Ascending aorta (tissue), 2 donors: ENCODE measurements around the gene TEX2. TPM values are rescaled to one million over a fixed set of nuclear protein-coding genes. Genes with fewer than 3 reads are reported as not detected.

Experiments used
- DNase-seq, 2 donors: peaks; one replicate each; pipeline ENCODE4 v3.0.0-alpha.2; 2019; ENCODE audit warnings: low spot score in 2 of 2
- H3K27ac ChIP-seq, 2 donors: fragments of 200-600 bp; sonication (generic); one replicate each; pipeline ENCODE4 v1.5.1; 2016 to 2017; ENCODE audit warnings: mild to moderate bottlenecking in 1 of 2
- H3K27me3 ChIP-seq: fragments of 200-600 bp; sonication (generic); one replicate; pipeline ENCODE4 v1.5.1; 2017
- H3K36me3 ChIP-seq, 2 donors: fragments of 200-600 bp; sonication (generic); one replicate each; pipeline ENCODE4 v1.5.1; 2016
- H3K4me1 ChIP-seq, 2 donors: fragments of 200-600 bp; sonication (generic); one replicate each; pipeline ENCODE4 v1.5.1; 2016 to 2017; ENCODE audit warnings: mild to moderate bottlenecking in 1 of 2
- H3K4me3 ChIP-seq, 2 donors: fragments of 200-600 bp; sonication (generic); one replicate each; pipeline ENCODE4 v1.5.1; 2016 to 2017; ENCODE audit warnings: mild to moderate bottlenecking in 1 of 2
- H3K9me3 ChIP-seq, 2 donors: fragments of 200-600 bp; sonication (generic); one replicate each; pipeline ENCODE4 v1.5.1; 2016
- intact Hi-C: fragments of 100-400 bp; cut with DNase I; formaldehyde crosslinking; loops from one replicate; pipeline ENCODE4 v1.15.1; 2023
- total RNA-seq: library from RNA; depleted of rRNA; stranded (reverse); fragments of >200 nt; gene quantifications from one replicate; pipeline ENCODE4 v1.1.0, GENCODE V29; 2016
- TF ChIP-seq, protein P1 (sequence below), 3 experiments: fragments of 200-600 bp in 2 of 3; fragments of 450-650 bp in 1 of 3; sonication (generic) in 2 of 3; IDR thresholded peaks; one replicate each; pipeline ENCODE4 v1.5.1; 2016 to 2019; ENCODE audit warnings: antibody characterized with exemption in 3 of 3, mild to moderate bottlenecking in 1 of 3, moderate library complexity in 1 of 3

Gene TEX2
- total RNA-seq, 1 donor from 2014 or later: 94.6 TPM

DNA sequence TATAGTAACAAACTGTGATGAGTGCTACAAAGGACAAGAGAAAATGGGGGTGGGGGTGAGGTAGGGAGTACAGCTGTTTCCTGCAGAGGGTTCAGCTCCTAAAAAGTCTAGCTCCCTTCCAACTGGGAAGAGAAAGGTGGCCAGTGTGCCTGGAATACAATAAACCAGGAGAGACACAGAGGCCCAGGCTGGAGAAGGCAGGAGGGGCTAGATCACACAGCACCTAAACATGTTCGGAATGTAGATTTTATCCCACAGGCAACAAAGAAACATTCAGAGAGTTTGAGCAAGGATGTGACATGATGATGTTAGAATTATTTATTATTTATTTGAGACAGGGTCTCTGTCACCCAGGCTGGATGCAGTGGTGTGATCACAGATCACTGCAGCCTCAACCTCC is 10.2 kb downstream of the TEX2 start:
- no peak for DNase-seq
- Histone ChIP-seq H3K9me3 (no peaks in the 10 kb centered on the region), H3K27ac (no peak overlapping the region), H3K4me3 (no peak overlapping the region), H3K27me3 (no peaks in the 10 kb centered on the region), H3K4me1 (peaks cover 0 to 15% of the 10 kb centered on the region in 2 donors), H3K36me3 (no peaks in the 10 kb centered on the region)
- intact Hi-C loops: no loop called here
- TF ChIP-seq, protein P1, sequence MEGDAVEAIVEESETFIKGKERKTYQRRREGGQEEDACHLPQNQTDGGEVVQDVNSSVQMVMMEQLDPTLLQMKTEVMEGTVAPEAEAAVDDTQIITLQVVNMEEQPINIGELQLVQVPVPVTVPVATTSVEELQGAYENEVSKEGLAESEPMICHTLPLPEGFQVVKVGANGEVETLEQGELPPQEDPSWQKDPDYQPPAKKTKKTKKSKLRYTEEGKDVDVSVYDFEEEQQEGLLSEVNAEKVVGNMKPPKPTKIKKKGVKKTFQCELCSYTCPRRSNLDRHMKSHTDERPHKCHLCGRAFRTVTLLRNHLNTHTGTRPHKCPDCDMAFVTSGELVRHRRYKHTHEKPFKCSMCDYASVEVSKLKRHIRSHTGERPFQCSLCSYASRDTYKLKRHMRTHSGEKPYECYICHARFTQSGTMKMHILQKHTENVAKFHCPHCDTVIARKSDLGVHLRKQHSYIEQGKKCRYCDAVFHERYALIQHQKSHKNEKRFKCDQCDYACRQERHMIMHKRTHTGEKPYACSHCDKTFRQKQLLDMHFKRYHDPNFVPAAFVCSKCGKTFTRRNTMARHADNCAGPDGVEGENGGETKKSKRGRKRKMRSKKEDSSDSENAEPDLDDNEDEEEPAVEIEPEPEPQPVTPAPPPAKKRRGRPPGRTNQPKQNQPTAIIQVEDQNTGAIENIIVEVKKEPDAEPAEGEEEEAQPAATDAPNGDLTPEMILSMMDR (IDR thresholded peaks at IDR 0.05): no peak

DNA sequence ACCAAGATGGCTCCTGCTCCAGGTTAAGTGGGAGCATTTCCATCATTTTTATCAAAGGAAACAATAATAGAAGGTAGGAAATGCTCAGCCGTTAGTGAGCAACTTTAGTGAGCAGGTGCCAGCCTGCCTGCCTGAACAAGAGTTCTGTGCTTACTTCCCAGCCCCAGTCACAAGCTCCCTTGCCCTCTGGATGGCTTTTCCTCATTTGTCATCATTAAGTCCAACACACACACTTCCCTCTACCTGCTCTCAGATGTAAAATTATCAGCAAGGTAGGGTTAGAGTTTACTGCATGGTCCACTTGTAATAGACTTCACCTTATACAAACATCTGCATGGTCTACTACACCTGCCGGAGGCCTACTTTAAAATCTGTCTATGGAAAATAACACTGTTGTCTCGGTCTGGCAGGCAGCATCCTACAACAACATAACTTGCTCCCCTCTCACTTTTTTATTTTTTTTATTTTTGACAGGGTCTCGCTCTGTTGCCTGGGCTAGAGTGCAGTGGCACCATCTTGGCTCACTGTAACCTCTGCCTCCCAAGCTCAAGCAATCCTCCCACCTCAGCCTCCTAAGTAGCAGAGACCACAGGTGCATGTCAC is 12.7 kb downstream of the TEX2 start:
- no peaks in the 10 kb centered on the region for H3K27me3 ChIP-seq
- H3K4me3 ChIP-seq: no peak overlapping the region
- intact Hi-C loops: no loop called here
- TF ChIP-seq, protein P1 (IDR thresholded peaks at IDR 0.05): no peak
- no peaks in the 10 kb centered on the region for H3K9me3 ChIP-seq
- H3K27ac ChIP-seq: no peak overlapping the region
- peaks cover 0 to 2% of the 10 kb centered on the region in 2 donors for H3K4me1 ChIP-seq
- no peak for DNase-seq
- no peaks in the 10 kb centered on the region for H3K36me3 ChIP-seq

DNA sequence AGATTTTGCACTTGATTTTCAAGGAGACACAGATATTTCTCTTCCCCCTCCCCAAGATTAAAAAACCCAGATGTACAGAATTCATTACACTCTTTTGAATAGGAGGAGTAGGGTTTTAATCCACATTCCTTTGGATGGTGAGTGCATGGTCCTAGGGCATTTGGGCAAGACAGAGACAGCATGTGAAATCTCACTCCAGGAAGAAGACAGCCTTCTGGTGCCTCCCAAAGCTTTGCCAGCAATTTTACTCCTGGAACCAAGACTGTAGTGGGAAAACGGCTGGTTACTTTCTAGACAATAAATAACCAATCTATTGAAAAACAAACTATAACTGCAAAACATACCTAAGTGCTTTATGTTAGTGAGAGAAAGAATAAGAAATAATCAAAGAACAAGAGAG is 15.2 kb downstream of the TEX2 start:
- Histone ChIP-seq H3K27me3 (no peaks in the 10 kb centered on the region), H3K9me3 (no peaks in the 10 kb centered on the region), H3K27ac (no peak overlapping the region), H3K4me1 (peaks cover 3 to 10% of the 10 kb centered on the region in 2 donors), H3K36me3 (no peaks in the 10 kb centered on the region), H3K4me3 (no peak overlapping the region)
- intact Hi-C loops: no loop called here
- TF ChIP-seq, protein P1 (IDR thresholded peaks at IDR 0.05): no peak
- no peak for DNase-seq

DNA sequence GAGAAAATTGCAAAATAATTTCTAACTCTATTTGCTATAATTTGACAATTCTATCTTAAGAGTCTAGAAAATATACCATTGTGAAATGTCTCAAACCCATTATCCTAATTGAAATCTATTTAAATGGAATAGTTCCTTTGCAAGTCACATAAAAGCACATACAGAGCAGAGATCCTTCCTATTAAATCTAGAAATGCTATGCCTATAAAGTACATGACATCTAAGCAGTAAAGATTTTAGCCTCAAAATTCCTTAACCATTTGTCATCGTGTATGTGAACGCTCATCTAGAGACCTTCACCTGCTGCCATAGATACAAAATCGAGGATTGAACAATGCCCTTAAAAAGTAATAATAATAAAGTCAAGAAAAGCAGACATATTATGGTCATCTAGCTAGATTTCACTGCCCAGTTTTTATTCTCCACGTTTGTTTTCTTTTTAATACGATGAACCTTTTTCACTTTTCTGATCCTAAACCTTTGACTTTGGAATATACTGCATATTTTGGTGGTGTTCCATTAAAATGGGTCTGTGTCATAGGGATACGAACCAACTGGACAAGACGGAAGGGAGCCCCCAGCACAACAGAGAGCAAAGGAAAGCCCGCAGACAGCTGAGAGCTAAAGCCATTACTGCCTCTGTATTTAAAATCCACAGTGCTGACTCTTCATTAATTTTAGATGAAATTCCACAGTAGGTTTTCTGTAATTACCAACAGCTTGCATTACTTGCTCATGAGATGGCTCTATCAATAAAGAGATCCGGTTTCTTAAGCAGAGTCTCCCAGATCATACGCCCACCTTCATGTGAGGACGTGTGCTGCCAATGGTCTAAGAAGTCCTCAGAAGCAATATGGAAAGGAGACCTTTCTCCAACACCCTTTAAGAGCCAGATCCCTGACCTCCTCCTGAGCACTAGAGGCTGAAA is 17.6 kb downstream of the TEX2 start:
- Histone ChIP-seq H3K27me3 (no peaks in the 10 kb centered on the region), H3K27ac (no peak overlapping the region), H3K4me3 (no peak overlapping the region), H3K4me1 (peaks cover 3 to 17% of the 10 kb centered on the region in 2 donors), H3K9me3 (no peaks in the 10 kb centered on the region), H3K36me3 (no peaks in the 10 kb centered on the region)
- intact Hi-C loops: no loop called here
- no peak for DNase-seq
- TF ChIP-seq, protein P1 (IDR thresholded peaks at IDR 0.05): no peak

DNA sequence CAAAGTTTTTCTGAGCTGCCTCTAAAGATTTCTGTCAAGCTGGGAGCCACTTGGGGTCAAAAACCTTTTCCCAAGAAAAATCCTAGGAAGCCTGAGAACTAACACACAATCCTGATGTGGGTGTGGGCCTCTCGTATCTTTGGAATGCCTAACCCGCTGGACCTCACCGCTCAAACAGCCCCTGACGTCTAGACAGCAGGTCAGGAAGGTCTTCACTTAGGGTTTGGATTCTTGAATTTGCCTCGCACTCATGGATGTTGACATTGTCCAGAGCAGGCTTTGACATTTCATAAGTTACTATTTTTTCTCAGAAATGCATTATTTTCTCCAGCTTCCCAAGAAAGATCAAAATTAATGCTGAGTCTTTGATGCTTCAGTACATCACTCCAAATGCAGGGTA is 18.9 kb downstream of the TEX2 start:
- peak overlapping the region; percentile 41 to 58 for H3K27ac ChIP-seq
- H3K4me3 ChIP-seq: no peak overlapping the region
- TF ChIP-seq, protein P1 (IDR thresholded peaks at IDR 0.05): no peak
- DNase-seq: no peak
- no peaks in the 10 kb centered on the region for H3K27me3 ChIP-seq
- peaks cover 7 to 27% of the 10 kb centered on the region in 2 donors for H3K4me1 ChIP-seq
- intact Hi-C loops: no loop called here
- no peaks in the 10 kb centered on the region for H3K9me3 ChIP-seq
- H3K36me3 ChIP-seq: no peaks in the 10 kb centered on the region
